ENCODE results near the gene PNMT. TPM values are rescaled to one million over a fixed set of nuclear protein-coding genes. Genes with fewer than 3 reads are reported as not detected.

The PNMT gene
- total and polyA plus RNA-seq, 2 of the 13 experiments (the other 11 are each of a cell fraction or from before 2014, with no cell fraction given): 0.25 TPM; not detected in 1

DNA sequence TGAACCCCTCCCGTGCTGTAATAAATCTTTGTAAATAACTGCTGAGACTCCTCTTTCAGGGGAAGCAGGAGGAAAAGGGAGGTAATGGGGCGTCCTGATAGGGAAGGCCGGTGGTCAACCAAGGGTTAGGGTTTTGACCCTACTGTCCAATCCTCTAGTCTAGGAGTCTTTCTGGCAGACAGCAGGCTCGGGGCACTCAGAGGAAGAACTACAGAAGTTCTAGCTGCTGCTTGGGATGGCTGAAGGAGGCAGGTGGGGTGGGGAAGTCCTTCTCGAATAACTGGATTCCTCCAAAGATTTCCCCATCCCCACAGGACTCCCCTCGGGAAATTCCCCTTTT lies 31.7 kb upstream of the PNMT start (continued):
- TF ChIP-seq, protein P1, sequence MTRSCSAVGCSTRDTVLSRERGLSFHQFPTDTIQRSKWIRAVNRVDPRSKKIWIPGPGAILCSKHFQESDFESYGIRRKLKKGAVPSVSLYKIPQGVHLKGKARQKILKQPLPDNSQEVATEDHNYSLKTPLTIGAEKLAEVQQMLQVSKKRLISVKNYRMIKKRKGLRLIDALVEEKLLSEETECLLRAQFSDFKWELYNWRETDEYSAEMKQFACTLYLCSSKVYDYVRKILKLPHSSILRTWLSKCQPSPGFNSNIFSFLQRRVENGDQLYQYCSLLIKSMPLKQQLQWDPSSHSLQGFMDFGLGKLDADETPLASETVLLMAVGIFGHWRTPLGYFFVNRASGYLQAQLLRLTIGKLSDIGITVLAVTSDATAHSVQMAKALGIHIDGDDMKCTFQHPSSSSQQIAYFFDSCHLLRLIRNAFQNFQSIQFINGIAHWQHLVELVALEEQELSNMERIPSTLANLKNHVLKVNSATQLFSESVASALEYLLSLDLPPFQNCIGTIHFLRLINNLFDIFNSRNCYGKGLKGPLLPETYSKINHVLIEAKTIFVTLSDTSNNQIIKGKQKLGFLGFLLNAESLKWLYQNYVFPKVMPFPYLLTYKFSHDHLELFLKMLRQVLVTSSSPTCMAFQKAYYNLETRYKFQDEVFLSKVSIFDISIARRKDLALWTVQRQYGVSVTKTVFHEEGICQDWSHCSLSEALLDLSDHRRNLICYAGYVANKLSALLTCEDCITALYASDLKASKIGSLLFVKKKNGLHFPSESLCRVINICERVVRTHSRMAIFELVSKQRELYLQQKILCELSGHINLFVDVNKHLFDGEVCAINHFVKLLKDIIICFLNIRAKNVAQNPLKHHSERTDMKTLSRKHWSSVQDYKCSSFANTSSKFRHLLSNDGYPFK (CRISPR knock-in tag; IDR thresholded peaks at IDR 0.05; ENCODE audit: borderline replicate concordance): no peak
- no peak for TF ChIP-seq CBFB (CRISPR knock-in tag; IDR thresholded peaks at IDR 0.05)
- no peak for TF ChIP-seq ZNF614 (CRISPR knock-in tag; IDR thresholded peaks at IDR 0.05; ENCODE audit: borderline replicate concordance)
- no peak for TF ChIP-seq ZNF883 (CRISPR knock-in tag; IDR thresholded peaks at IDR 0.05; ENCODE audit: not compliant biosample characterization)
- TF ChIP-seq ZNF263 (CRISPR knock-in tag; IDR thresholded peaks at IDR 0.05): no peak
- TF ChIP-seq TBP (CRISPR knock-in tag; IDR thresholded peaks at IDR 0.05): no peak
- no peak for TF ChIP-seq EHMT2 (IDR thresholded peaks at IDR 0.05; ENCODE audit: borderline replicate concordance, low read depth, low read length)
- TF ChIP-seq, protein P2, sequence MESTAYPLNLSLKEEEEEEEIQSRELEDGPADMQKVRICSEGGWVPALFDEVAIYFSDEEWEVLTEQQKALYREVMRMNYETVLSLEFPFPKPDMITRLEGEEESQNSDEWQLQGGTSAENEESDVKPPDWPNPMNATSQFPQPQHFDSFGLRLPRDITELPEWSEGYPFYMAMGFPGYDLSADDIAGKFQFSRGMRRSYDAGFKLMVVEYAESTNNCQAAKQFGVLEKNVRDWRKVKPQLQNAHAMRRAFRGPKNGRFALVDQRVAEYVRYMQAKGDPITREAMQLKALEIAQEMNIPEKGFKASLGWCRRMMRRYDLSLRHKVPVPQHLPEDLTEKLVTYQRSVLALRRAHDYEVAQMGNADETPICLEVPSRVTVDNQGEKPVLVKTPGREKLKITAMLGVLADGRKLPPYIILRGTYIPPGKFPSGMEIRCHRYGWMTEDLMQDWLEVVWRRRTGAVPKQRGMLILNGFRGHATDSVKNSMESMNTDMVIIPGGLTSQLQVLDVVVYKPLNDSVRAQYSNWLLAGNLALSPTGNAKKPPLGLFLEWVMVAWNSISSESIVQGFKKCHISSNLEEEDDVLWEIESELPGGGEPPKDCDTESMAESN (CRISPR knock-in tag; conservative IDR thresholded peaks at IDR 0.05): no peak
- no peak for TF ChIP-seq ZFP41 (CRISPR knock-in tag; IDR thresholded peaks at IDR 0.05; ENCODE audit: borderline replicate concordance)
- TF ChIP-seq KLF15 (CRISPR knock-in tag; IDR thresholded peaks at IDR 0.05; ENCODE audit: borderline replicate concordance): no peak
- TF ChIP-seq SP140L (CRISPR knock-in tag; IDR thresholded peaks at IDR 0.05; ENCODE audit: borderline replicate concordance): no peak
- TF ChIP-seq NKX3-1 (CRISPR knock-in tag; IDR thresholded peaks at IDR 0.05): 0 out of 2 replicates have a peak, but pooled peaks have one; percentile 22
- no peak for TF ChIP-seq PCBP2 (optimal IDR thresholded peaks at IDR 0.05; ENCODE audit: low read depth, low read length, poor library complexity, severe bottlenecking)
- TF ChIP-seq, protein P3, sequence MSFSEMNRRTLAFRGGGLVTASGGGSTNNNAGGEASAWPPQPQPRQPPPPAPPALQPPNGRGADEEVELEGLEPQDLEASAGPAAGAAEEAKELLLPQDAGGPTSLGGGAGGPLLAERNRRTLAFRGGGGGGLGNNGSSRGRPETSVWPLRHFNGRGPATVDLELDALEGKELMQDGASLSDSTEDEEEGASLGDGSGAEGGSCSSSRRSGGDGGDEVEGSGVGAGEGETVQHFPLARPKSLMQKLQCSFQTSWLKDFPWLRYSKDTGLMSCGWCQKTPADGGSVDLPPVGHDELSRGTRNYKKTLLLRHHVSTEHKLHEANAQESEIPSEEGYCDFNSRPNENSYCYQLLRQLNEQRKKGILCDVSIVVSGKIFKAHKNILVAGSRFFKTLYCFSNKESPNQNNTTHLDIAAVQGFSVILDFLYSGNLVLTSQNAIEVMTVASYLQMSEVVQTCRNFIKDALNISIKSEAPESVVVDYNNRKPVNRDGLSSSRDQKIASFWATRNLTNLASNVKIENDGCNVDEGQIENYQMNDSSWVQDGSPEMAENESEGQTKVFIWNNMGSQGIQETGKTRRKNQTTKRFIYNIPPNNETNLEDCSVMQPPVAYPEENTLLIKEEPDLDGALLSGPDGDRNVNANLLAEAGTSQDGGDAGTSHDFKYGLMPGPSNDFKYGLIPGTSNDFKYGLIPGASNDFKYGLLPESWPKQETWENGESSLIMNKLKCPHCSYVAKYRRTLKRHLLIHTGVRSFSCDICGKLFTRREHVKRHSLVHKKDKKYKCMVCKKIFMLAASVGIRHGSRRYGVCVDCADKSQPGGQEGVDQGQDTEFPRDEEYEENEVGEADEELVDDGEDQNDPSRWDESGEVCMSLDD (CRISPR knock-in tag; IDR thresholded peaks at IDR 0.05; ENCODE audit: borderline replicate concordance): no peak
- TF ChIP-seq ARHGAP35 (CRISPR knock-in tag; IDR thresholded peaks at IDR 0.05; ENCODE audit: borderline replicate concordance): no peak
